ENCODE measurements around the gene COIL. TPM values are rescaled to one million over a fixed set of nuclear protein-coding genes. Genes with fewer than 3 reads are reported as not detected.
A peak's percentile ranks its signal among the peaks of the same experiment; 100 is the strongest.

COIL gene
- total RNA-seq, 2 experiments from 2014 or later, result 20.9 to 21.3 TPM

- peak overlapping the region; percentile 42 for H3K27ac Mint-ChIP-seq
- CTCF ChIA-PET, result no interaction called here
- peaks cover 43% of the 10 kb centered on the region for H3K36me3 Mint-ChIP-seq (ENCODE audit: low read depth)
- peaks cover 17% of the 10 kb centered on the region for H3K4me1 Mint-ChIP-seq
- intact Hi-C loops (cut with DNase I, micrococcal nuclease), result no loop called here
- no peak for DNase-seq
- POLR2A ChIA-PET, result no interaction called here
- no peak overlapping the region for H3K4me3 Mint-ChIP-seq
- no peak for ATAC-seq
- no peaks in the 10 kb centered on the region for H3K27me3 Mint-ChIP-seq
- H3K9me3 Mint-ChIP-seq (ENCODE audit: low read depth), result peaks cover 15% of the 10 kb centered on the region
Observed at GRCh38 chr17:56933868-56934267, 27.0 kb downstream of the COIL start.

DNA sequence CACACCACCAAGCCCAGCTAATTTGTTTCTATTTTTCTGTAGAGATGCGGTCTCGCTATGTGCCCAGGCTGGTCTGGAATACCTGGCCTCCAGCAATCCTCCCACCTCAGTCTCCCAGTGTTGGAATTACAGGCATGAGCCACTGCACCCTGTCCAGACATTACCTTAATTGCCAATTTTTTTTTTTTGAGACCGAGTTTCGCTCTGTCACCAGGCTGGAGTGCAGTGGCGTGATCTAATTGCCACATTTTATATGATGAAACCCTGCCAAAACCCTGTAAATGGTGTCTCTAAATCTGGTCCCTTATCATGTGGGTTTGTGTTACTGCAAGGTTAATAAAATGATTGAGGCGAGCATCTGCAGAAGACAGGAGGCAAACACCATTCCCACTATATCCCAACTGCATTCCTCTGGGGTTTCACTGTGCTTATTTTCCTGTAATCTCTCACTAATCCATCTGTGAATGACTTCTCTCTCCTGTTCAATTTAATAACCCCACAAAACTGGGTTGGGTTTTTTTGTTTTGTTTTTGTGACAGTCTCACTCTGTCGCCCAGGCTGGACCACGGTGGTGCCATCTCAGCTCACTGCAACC lies 27.6 kb downstream of the COIL start:
- ATAC-seq (no peak), DNase-seq (no peak)
- intact Hi-C loops (cut with DNase I, micrococcal nuclease), result no loop called here
- no peak overlapping the region for H3K4me3 Mint-ChIP-seq
- H3K4me1 Mint-ChIP-seq, result peaks cover 15% of the 10 kb centered on the region
- no peaks in the 10 kb centered on the region for H3K27me3 Mint-ChIP-seq
- peaks cover 15% of the 10 kb centered on the region for H3K9me3 Mint-ChIP-seq (ENCODE audit: low read depth)
- ChIA-PET POLR2A (interaction anchor here (0.6 kb wide), 1 partner anchor 857 kb away, joined by 6 read pairs; no protein-coding TSS in a partner anchor), CTCF (interaction anchor here (1.0 kb wide), 1 partner anchor 9 kb away, joined by 3 read pairs; no protein-coding TSS in a partner anchor)
- peaks cover 37% of the 10 kb centered on the region for H3K36me3 Mint-ChIP-seq (ENCODE audit: low read depth)
- H3K27ac Mint-ChIP-seq, result no peak overlapping the region

DNA sequence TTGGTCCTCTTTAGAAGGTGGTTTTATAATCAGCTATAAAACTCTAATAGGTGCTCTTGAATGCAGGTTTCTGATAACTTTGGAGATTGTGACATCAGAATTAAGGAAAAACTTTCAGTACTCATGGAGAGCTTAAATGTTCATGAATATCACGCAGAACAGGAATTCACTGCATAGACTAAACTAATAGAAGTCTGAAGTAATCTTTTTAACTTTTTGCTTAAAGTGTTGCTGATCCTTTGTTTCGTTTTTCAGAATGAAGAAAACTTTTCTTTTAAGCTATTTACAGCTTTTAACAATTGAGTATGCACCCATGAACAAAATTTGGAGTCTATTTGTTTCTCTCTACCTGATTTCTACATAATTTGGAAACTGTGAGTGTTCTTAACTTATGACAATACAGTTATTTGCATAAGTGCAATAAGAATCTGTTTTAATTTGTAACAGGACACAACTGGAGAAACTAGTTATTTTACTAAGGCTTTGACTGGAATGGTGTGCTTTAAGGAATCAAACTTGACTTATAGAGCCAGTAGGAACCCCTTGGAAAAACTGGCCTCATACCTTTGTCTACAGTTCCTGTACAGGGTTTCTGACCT lies 30.0 kb downstream of the COIL start:
- Mint-ChIP-seq H3K9me3 (ENCODE audit: low read depth) (peaks cover 15% of the 10 kb centered on the region), H3K36me3 (ENCODE audit: low read depth) (peaks cover 21% of the 10 kb centered on the region), H3K4me1 (peaks cover 4% of the 10 kb centered on the region), H3K27ac (no peak overlapping the region), H3K4me3 (no peak overlapping the region), H3K27me3 (no peaks in the 10 kb centered on the region)
- ChIA-PET CTCF (interaction anchor here (0.7 to 1.5 kb wide), 4 partner anchors 8 to 27 kb away, joined by 3 to 4 read pairs (median 4); no protein-coding TSS in a partner anchor), POLR2A (interaction anchor here (1.3 kb wide), 1 partner anchor 17 kb away, joined by 4 read pairs; the partner anchor contains the start of gene TRIM25)
- DNase-seq (no peak), ATAC-seq (no peak)
- intact Hi-C loops (cut with DNase I, micrococcal nuclease), result no loop called here

GRCh38 chr17:56929362-56929969 lies 31.4 kb downstream of the COIL start:
- ATAC-seq, result no peak
- Mint-ChIP-seq H3K27ac (no peak overlapping the region), H3K27me3 (no peaks in the 10 kb centered on the region), H3K36me3 (ENCODE audit: low read depth) (peaks cover 17% of the 10 kb centered on the region), H3K4me3 (no peak overlapping the region), H3K9me3 (ENCODE audit: low read depth) (peaks cover 15% of the 10 kb centered on the region), H3K4me1 (peaks cover 4% of the 10 kb centered on the region)
- CTCF ChIA-PET, result interaction anchor here (0.6 to 1.7 kb wide), 5 partner anchors 10 to 304 kb away, joined by 3 to 7 read pairs (median 4); no protein-coding TSS in a partner anchor
- intact Hi-C loops (cut with DNase I, micrococcal nuclease), result no loop called here
- POLR2A ChIA-PET, result no interaction called here
- DNase-seq, result no peak

DNA sequence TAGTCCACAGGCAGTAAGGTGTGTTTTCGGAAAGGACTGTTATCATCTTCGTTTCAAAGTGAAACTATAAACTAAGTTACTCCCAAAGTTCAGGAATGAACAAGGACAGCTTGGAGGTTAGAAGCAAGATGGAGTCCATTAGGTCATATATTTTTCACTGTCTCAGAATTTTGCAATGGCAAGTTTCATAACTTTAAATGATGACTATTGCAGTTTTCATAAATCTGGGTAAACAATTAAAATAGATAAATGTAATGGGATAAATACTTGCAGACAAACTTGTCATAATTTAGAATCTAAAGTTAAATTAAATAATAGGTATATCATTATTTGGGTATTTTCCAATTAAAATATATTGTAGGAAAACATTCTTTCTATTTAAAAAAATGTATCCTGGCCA lies 32.3 kb downstream of the COIL start:
- H3K36me3 Mint-ChIP-seq (ENCODE audit: low read depth), result peaks cover 9% of the 10 kb centered on the region
- no peak overlapping the region for H3K27ac Mint-ChIP-seq
- CTCF ChIA-PET, result interaction anchor here (0.6 to 1.7 kb wide), 4 partner anchors 9 to 192 kb away, joined by 3 to 5 read pairs (median 3); no protein-coding TSS in a partner anchor
- no peaks in the 10 kb centered on the region for H3K4me1 Mint-ChIP-seq
- no peak overlapping the region for H3K4me3 Mint-ChIP-seq
- peaks cover 15% of the 10 kb centered on the region for H3K9me3 Mint-ChIP-seq (ENCODE audit: low read depth)
- DNase-seq, result no peak
- intact Hi-C loops (cut with DNase I, micrococcal nuclease), result no loop called here
- no peak for ATAC-seq
- POLR2A ChIA-PET, result no interaction called here
- no peaks in the 10 kb centered on the region for H3K27me3 Mint-ChIP-seq

GRCh38 chr17:56926704-56927103 lies 34.1 kb downstream of the COIL start:
- POLR2A ChIA-PET, result interaction anchor here (0.6 kb wide), 1 partner anchor 66 kb away, joined by 5 read pairs; no protein-coding TSS in a partner anchor
- no peak for DNase-seq

DNA sequence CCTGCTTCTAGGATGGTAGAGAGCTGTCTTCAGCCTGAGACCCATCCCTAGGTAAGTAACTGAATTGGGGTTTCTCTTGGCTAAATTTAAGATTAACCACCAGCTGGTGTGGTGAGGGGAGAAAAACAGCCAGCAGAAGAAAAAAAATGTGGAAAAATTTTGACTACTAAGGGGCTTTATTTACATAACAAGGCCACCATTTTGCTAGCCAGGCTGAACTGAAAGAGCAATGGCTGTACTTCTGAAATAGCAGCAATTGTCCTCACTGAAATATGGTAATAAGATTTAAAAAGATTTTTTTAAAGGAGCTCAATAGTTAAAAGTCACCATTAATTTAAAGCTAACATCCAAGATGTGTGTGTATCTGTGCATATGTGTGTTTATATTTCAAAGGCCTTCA lies 34.6 kb downstream of the COIL start:
- H3K36me3 Mint-ChIP-seq (ENCODE audit: low read depth), result peaks cover 7% of the 10 kb centered on the region
- H3K4me3 Mint-ChIP-seq, result no peak overlapping the region
- H3K9me3 Mint-ChIP-seq (ENCODE audit: low read depth), result peaks cover 14% of the 10 kb centered on the region
- POLR2A ChIA-PET, result no interaction called here
- H3K27ac Mint-ChIP-seq, result no peak overlapping the region
- intact Hi-C loops (cut with DNase I, micrococcal nuclease), result no loop called here
- CTCF ChIA-PET, result interaction anchor here (0.8 kb wide), 1 partner anchor 35 kb away, joined by 3 read pairs; no protein-coding TSS in a partner anchor
- no peaks in the 10 kb centered on the region for H3K4me1 Mint-ChIP-seq
- H3K27me3 Mint-ChIP-seq, result no peaks in the 10 kb centered on the region
- ATAC-seq, result no peak
- DNase-seq, result no peak

More at GRCh38 chr17:56926704-56927103, 34.1 kb downstream of the COIL start:
- intact Hi-C loops (cut with DNase I, micrococcal nuclease), result no loop called here
- Mint-ChIP-seq H3K9me3 (ENCODE audit: low read depth) (peaks cover 15% of the 10 kb centered on the region), H3K27ac (no peak overlapping the region), H3K4me1 (no peaks in the 10 kb centered on the region), H3K27me3 (no peaks in the 10 kb centered on the region), H3K4me3 (no peak overlapping the region), H3K36me3 (ENCODE audit: low read depth) (peaks cover 9% of the 10 kb centered on the region)
- CTCF ChIA-PET, result interaction anchor here (0.7 kb wide), 1 partner anchor 229 kb away, joined by 5 read pairs; no protein-coding TSS in a partner anchor
- no peak for ATAC-seq

DNA sequence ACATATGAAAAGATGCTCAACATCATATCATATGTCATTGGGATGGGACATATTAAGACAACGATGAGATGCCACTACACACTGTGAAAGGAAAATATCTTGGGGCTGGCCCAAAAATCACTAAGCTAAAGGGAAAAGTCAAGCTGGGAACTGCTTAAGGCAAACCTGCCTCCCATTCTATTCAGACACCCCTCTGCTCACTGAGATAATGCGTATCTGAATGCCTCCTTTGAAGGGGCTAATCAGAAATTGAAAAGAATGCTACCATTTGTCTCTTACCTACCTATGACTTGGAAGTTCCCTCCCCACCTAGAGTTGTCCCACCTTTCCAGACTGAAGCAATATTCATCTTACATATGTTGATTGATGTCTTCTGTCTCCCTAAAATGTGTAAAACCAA lies 35.8 kb downstream of the COIL start:
- no peak overlapping the region for H3K27ac Mint-ChIP-seq
- POLR2A ChIA-PET, result no interaction called here
- peaks cover 6% of the 10 kb centered on the region for H3K9me3 Mint-ChIP-seq (ENCODE audit: low read depth)
- no peaks in the 10 kb centered on the region for H3K27me3 Mint-ChIP-seq
- intact Hi-C loops (cut with DNase I, micrococcal nuclease), result no loop called here
- H3K4me1 Mint-ChIP-seq, result no peaks in the 10 kb centered on the region
- ATAC-seq, result no peak
- DNase-seq, result no peak
- H3K36me3 Mint-ChIP-seq (ENCODE audit: low read depth), result peaks cover 2% of the 10 kb centered on the region
- no peak overlapping the region for H3K4me3 Mint-ChIP-seq
- CTCF ChIA-PET, result interaction anchor here (1.0 to 1.6 kb wide), 3 partner anchors 14 to 105 kb away, joined by 3 to 6 read pairs (median 3); no protein-coding TSS in a partner anchor

- intact Hi-C loops (cut with DNase I, micrococcal nuclease), result loop anchor here in 1 of 2 experiments (1.0 kb wide), 2 partner anchors 49 to 132 kb away; no protein-coding TSS in a partner anchor
- H3K27ac Mint-ChIP-seq, result peak overlapping the region; percentile 53
- ATAC-seq, result no peak
- ChIA-PET CTCF (interaction anchor here (0.6 to 2.0 kb wide), 4 partner anchors 9 to 100 kb away, joined by 3 to 7 read pairs (median 3); no protein-coding TSS in a partner anchor), POLR2A (interaction anchor here (0.7 kb wide), 1 partner anchor 16 kb away, joined by 3 read pairs; no protein-coding TSS in a partner anchor)
- H3K4me3 Mint-ChIP-seq, result no peak overlapping the region
- peaks cover 4% of the 10 kb centered on the region for H3K36me3 Mint-ChIP-seq (ENCODE audit: low read depth)
- H3K27me3 Mint-ChIP-seq, result no peaks in the 10 kb centered on the region
- DNase-seq, result no peak
- peaks cover 45% of the 10 kb centered on the region for H3K4me1 Mint-ChIP-seq
- peaks cover 7% of the 10 kb centered on the region for H3K9me3 Mint-ChIP-seq (ENCODE audit: low read depth)
Observed at GRCh38 chr17:56919717-56920116, 41.1 kb downstream of the COIL start.

DNA sequence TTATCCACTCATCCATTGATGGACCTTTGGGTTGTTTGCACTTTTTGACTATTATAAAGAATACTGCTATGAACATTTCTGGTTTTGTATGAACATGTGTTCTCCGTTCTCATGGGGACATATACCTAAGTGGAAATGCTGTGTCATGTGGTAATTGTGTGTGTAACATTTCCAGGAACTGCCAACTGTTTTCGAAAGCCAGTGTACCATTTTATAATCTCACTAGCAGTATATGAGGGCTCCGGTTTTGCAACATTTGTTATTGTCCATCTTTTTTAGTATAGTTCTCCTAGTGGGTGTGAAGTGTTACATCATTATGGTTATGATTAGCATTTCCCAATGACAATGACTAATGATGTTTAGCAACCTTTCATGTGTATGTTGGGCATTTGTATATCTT lies 41.9 kb downstream of the COIL start:
- no peak for DNase-seq
- peaks cover 47% of the 10 kb centered on the region for H3K4me1 Mint-ChIP-seq
- peaks cover 7% of the 10 kb centered on the region for H3K9me3 Mint-ChIP-seq (ENCODE audit: low read depth)
- ChIA-PET CTCF (interaction anchor here (0.6 kb wide), 1 partner anchor 10 kb away, joined by 3 read pairs; no protein-coding TSS in a partner anchor), POLR2A (interaction anchor here (0.7 kb wide), 1 partner anchor 17 kb away, joined by 3 read pairs; no protein-coding TSS in a partner anchor)
- intact Hi-C loops (cut with DNase I, micrococcal nuclease), result loop anchor here in 1 of 2 experiments (1.0 kb wide), 2 partner anchors 49 to 132 kb away; no protein-coding TSS in a partner anchor
- ATAC-seq, result no peak
- H3K36me3 Mint-ChIP-seq (ENCODE audit: low read depth), result peaks cover 8% of the 10 kb centered on the region
- peak overlapping the region; percentile 53 for H3K27ac Mint-ChIP-seq
- H3K4me3 Mint-ChIP-seq, result no peak overlapping the region
- no peaks in the 10 kb centered on the region for H3K27me3 Mint-ChIP-seq

GRCh38 chr17:56917559-56918296 lies 43.1 kb downstream of the COIL start:
- DNase-seq, result no peak
- peaks cover 7% of the 10 kb centered on the region for H3K9me3 Mint-ChIP-seq (ENCODE audit: low read depth)
- ATAC-seq, result no peak
- peak overlapping the region; percentile 95 for H3K27ac Mint-ChIP-seq
- ChIA-PET POLR2A (no interaction called here), CTCF (interaction anchor here (1.9 kb wide), 1 partner anchor 98 kb away, joined by 4 read pairs; no protein-coding TSS in a partner anchor)
- intact Hi-C loops (cut with DNase I, micrococcal nuclease), result no loop called here
- H3K4me3 Mint-ChIP-seq, result no peak overlapping the region
- no peaks in the 10 kb centered on the region for H3K27me3 Mint-ChIP-seq
- H3K36me3 Mint-ChIP-seq (ENCODE audit: low read depth), result peaks cover 11% of the 10 kb centered on the region
- peaks cover 47% of the 10 kb centered on the region for H3K4me1 Mint-ChIP-seq

All from activated CD4-positive, alpha-beta T cell treated with anti-CD3 and anti-CD28 coated beads for 36 hours (primary cell).